ENCODE results near the gene GRIN2D.

Gene GRIN2D

GRCh38 chr19:48398102-48398374 lies 4.6 kb downstream of the GRIN2D start:
- TF ChIP-seq, protein P1, sequence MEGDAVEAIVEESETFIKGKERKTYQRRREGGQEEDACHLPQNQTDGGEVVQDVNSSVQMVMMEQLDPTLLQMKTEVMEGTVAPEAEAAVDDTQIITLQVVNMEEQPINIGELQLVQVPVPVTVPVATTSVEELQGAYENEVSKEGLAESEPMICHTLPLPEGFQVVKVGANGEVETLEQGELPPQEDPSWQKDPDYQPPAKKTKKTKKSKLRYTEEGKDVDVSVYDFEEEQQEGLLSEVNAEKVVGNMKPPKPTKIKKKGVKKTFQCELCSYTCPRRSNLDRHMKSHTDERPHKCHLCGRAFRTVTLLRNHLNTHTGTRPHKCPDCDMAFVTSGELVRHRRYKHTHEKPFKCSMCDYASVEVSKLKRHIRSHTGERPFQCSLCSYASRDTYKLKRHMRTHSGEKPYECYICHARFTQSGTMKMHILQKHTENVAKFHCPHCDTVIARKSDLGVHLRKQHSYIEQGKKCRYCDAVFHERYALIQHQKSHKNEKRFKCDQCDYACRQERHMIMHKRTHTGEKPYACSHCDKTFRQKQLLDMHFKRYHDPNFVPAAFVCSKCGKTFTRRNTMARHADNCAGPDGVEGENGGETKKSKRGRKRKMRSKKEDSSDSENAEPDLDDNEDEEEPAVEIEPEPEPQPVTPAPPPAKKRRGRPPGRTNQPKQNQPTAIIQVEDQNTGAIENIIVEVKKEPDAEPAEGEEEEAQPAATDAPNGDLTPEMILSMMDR (conservative IDR thresholded peaks at IDR 0.05; ENCODE audit: low read depth): no peak
- POLR2A ChIA-PET (ENCODE audit: low non-redundant PET): no interaction called here
- CTCF ChIA-PET: no interaction called here
- peak overlapping the region; percentile 88 for H3K27ac ChIP-seq
- no peak for DNase-seq (ENCODE audit: low spot score)

DNA sequence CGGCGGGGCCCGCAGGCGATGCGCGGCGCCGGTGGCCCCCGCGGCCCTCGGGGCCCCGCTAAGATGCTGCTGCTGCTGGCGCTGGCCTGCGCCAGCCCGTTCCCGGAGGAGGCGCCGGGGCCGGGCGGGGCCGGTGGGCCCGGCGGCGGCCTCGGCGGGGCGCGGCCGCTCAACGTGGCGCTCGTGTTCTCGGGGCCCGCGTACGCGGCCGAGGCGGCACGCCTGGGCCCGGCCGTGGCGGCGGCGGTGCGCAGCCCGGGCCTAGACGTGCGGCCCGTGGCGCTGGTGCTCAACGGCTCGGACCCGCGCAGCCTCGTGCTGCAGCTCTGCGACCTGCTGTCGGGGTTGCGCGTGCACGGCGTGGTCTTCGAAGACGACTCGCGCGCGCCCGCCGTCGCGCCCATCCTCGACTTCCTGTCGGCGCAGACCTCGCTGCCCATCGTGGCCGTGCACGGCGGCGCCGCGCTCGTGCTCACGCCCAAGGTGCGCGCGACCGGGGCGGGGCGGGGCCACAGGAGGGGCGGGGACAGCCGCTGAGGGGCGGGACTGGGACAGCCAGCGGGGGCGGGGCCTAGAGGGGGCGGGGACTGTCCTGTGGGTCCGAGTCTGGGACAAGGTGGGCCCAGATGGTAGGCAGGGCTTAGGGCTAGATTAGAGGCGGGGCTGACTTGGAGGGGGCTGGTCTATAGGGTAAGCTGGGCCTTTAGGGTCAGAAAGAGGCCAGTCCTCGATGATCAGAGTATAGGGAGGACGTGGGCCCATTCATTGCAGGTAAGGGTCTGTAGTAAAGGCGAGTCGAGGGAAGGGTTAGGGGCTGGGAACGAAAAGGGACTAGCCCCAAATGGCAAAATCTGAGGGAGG lies 5.1 kb downstream of the GRIN2D start:
- peak; percentile 84 for DNase-seq (ENCODE audit: low spot score)
- CTCF ChIA-PET: no interaction called here
- TF ChIP-seq, protein P1 (conservative IDR thresholded peaks at IDR 0.05; ENCODE audit: low read depth): no peak
- peak overlapping the region; percentile 88 for H3K27ac ChIP-seq
- POLR2A ChIA-PET (ENCODE audit: low non-redundant PET): no interaction called here

DNA sequence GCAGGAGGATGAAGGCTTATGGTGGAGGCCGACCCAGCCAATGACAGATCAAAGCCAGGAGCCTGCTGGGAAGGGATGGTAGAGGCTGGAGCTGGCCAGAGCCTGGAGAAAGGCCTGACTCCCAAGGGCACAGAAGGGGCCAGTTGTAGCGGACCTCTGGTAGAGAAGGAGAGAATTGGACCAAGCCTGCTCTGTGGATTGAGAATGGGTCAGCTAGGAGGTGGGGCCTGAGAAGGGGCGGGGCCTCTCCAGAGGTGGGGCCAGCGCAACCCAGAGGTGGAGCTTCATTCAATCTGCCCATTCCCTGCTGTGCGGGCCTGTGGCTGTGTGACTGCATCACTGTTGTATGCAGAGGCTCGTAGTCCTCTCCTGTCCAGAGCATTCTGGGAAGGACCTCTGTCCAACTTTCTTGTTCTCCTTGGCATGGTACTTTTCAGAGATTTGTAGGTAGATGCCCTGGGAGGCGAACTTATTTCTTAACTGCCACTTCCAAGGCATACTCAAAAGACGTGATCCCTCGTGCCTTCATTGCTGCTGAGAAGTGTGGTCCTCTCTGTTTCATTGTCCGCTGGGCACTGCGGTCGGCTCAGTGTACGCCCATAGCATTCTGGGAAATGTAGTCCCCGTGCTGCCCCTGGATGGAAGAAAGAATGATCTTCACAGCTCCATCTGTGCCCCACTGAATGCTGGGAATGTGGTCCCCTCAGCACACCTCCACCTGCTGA lies 6.7 kb downstream of the GRIN2D start:
- POLR2A ChIA-PET (ENCODE audit: low non-redundant PET): no interaction called here
- DNase-seq (ENCODE audit: low spot score): no peak
- CTCF ChIA-PET: interaction anchor here (0.7 kb wide), 1 partner anchor 45 kb away, joined by 3 read pairs; no protein-coding TSS in a partner anchor
- TF ChIP-seq, protein P1 (conservative IDR thresholded peaks at IDR 0.05; ENCODE audit: low read depth): no peak
- H3K27ac ChIP-seq: peak overlapping the region; percentile 88

- TF ChIP-seq, protein P1 (conservative IDR thresholded peaks at IDR 0.05; ENCODE audit: low read depth): no peak
- ChIA-PET POLR2A (ENCODE audit: low non-redundant PET) (no interaction called here), CTCF (interaction anchor here (0.6 to 0.9 kb wide), 3 partner anchors 11 to 269 kb away, joined by 3 to 5 read pairs (median 4); no protein-coding TSS in a partner anchor)
- H3K27ac ChIP-seq: peak overlapping the region; percentile 88
- DNase-seq (ENCODE audit: low spot score): no peak
Measured at GRCh38 chr19:48401287-48401686, 7.8 kb downstream of the GRIN2D start.

GRCh38 chr19:48403606-48404005 lies 10.1 kb downstream of the GRIN2D start:
- POLR2A ChIA-PET (ENCODE audit: low non-redundant PET): no interaction called here
- CTCF ChIA-PET: interaction anchor here (0.6 kb wide), 1 partner anchor 84 kb away, joined by 3 read pairs; no protein-coding TSS in a partner anchor
- DNase-seq (ENCODE audit: low spot score): peak; percentile 63
- H3K27ac ChIP-seq: no peak overlapping the region
- TF ChIP-seq, protein P1 (conservative IDR thresholded peaks at IDR 0.05; ENCODE audit: low read depth): no peak

DNA sequence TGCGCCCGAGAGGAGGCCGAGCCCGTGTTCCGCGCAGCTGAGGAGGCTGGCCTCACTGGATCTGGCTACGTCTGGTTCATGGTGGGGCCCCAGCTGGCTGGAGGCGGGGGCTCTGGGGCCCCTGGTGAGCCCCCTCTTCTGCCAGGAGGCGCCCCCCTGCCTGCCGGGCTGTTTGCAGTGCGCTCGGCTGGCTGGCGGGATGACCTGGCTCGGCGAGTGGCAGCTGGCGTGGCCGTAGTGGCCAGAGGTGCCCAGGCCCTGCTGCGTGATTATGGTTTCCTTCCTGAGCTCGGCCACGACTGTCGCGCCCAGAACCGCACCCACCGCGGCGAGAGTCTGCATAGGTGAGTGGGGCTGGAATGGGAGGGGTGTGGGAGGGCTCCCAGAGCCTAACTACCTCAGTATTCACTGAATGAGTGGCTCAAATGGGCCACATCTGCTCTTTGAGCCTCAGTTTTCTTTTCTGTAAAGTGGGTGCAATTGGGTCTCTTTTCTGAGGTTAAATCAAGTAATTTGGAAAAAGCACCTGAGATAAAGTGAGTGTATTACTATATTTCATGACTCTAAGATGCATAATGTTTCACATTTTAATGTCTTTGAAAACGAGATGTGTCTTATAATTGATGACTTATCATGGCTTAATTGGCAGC lies 11.7 kb downstream of the GRIN2D start:
- ChIA-PET CTCF (interaction anchor here (0.6 kb wide), 1 partner anchor 437 kb away, joined by 3 read pairs; no protein-coding TSS in a partner anchor), POLR2A (ENCODE audit: low non-redundant PET) (no interaction called here)
- H3K27ac ChIP-seq: no peak overlapping the region
- DNase-seq (ENCODE audit: low spot score): no peak
- TF ChIP-seq, protein P1 (conservative IDR thresholded peaks at IDR 0.05; ENCODE audit: low read depth): no peak
